ENCODE data around the gene PRIMA1. TPM values are rescaled to one million over a fixed set of nuclear protein-coding genes. Genes with fewer than 3 reads are reported as not detected.

Gene PRIMA1
- total RNA-seq (1 to 10 TPM; 1.2 to 9.8 (median 4.8) TPM), polyA plus RNA-seq (1 to 10 TPM; 3.8 to 9.9 (median 5.0) TPM)
- long read RNA-seq, donor 1: 0 reads
- long read RNA-seq, donor 2, partial matches to known transcripts: 8 of 8 reads
- long read RNA-seq, donor 2, other reads (novel, unspliced or antisense): 0 of 8 reads
- long read RNA-seq, donor 3, partial matches to known transcripts: 0 of 7 reads
- long read RNA-seq, donor 3, other reads (novel, unspliced or antisense): 5 of 7 reads
- long read RNA-seq, donor 4, partial matches to known transcripts: 0 of 1 reads
- long read RNA-seq, donor 4, other reads (novel, unspliced or antisense): 0 of 1 reads
- long read RNA-seq, donor 5, partial matches to known transcripts: 0 of 2 reads
- long read RNA-seq, donor 5, other reads (novel, unspliced or antisense): 0 of 2 reads
- long read RNA-seq, donor 6, partial matches to known transcripts: 0 of 1 reads
- long read RNA-seq, donor 6, other reads (novel, unspliced or antisense): 0 of 1 reads
- long read RNA-seq, donor 7, partial matches to known transcripts: 0 of 1 reads
- long read RNA-seq, donor 7, other reads (novel, unspliced or antisense): 0 of 1 reads
- long read RNA-seq, donor 8, partial matches to known transcripts: 0 of 2 reads
- long read RNA-seq, donor 8, other reads (novel, unspliced or antisense): 0 of 2 reads
- long read RNA-seq, donor 9, partial matches to known transcripts: 0 of 1 reads
- long read RNA-seq, donor 9, other reads (novel, unspliced or antisense): 0 of 1 reads
- long read RNA-seq, donor 10: 0 reads

- peak within 1 kb of the TSS; percentile 58 to 70 (median 68) for H3K4me3 ChIP-seq
- intact Hi-C loops (cut with DNase I; ENCODE audit: low total_unique reads): loop anchor here (10.0 kb wide), 1 partner anchor 107 kb away; no protein-coding TSS in a partner anchor
- 1 to 4% (median 2%) methylated on average over 11 to 24 of the region's 24 CpGs for WGBS, 5 donors
- no peaks in the 10 kb centered on the region for H3K36me3 ChIP-seq
- peaks cover 0 to 79% (median 11%) of the 10 kb centered on the region in 3 donors for H3K27me3 ChIP-seq
- no peak for TF ChIP-seq EP300 (IDR thresholded peaks at IDR 0.05)
- H3K4me1 ChIP-seq: peaks cover 6 to 55% (median 34%) of the 10 kb centered on the region in 4 donors
- H3K27ac ChIP-seq: peak within 1 kb of the TSS; percentile 73 to 93 (median 82)
- no peak for DNase-seq
- H3K9me3 ChIP-seq: no peaks in the 10 kb centered on the region
Observed at GRCh38 chr14:93788293-93788542, at the start of gene PRIMA1. PRIMA1 (minus strand) TSS chr14:93788485; CDS start chr14:93787718, 767 bp downstream.

GRCh38 chr14:93834699-93835371, 46.5 kb upstream of the PRIMA1 start:
- H3K27me3 ChIP-seq: peaks cover 0 to 16% (median 0%) of the 10 kb centered on the region in 3 donors
- no peak overlapping the region for H3K27ac ChIP-seq
- H3K36me3 ChIP-seq: no peaks in the 10 kb centered on the region
- intact Hi-C loops (cut with DNase I; ENCODE audit: low total_unique reads): no loop called here
- TF ChIP-seq POLR2A (IDR thresholded peaks at IDR 0.05) (no peak), POLR2AphosphoS5 (IDR thresholded peaks at IDR 0.05) (no peak), EP300 (IDR thresholded peaks at IDR 0.05) (no peak), CTCF (IDR thresholded peaks at IDR 0.05) (no peak)
- WGBS, 5 donors: 73 to 82% (median 79%) methylated on average over 5 to 9 of the region's 9 CpGs
- H3K9me3 ChIP-seq: no peaks in the 10 kb centered on the region
- H3K4me3 ChIP-seq: no peak overlapping the region
- DNase-seq: no peak
- H3K4me1 ChIP-seq: peaks cover 0 to 10% (median 4%) of the 10 kb centered on the region in 4 donors

GRCh38 chr14:93832665-93833064, 44.4 kb upstream of the PRIMA1 start:
- TF ChIP-seq POLR2A (IDR thresholded peaks at IDR 0.05) (no peak), CTCF (IDR thresholded peaks at IDR 0.05) (no peak), POLR2AphosphoS5 (IDR thresholded peaks at IDR 0.05) (no peak), EP300 (IDR thresholded peaks at IDR 0.05) (no peak)

GRCh38 chr14:93832081-93832480, 43.8 kb upstream of the PRIMA1 start:
- H3K9me3 ChIP-seq: no peaks in the 10 kb centered on the region
- 64 to 79% (median 69%) methylated on average over 3 of the region's 3 CpGs for WGBS, 5 donors
- H3K27ac ChIP-seq: no peak overlapping the region
- DNase-seq: no peak
- H3K4me1 ChIP-seq: peaks cover 0 to 10% (median 4%) of the 10 kb centered on the region in 4 donors
- H3K4me3 ChIP-seq: no peak overlapping the region
- H3K36me3 ChIP-seq: no peaks in the 10 kb centered on the region
- H3K27me3 ChIP-seq: peaks cover 0 to 16% (median 0%) of the 10 kb centered on the region in 3 donors
- TF ChIP-seq POLR2A (IDR thresholded peaks at IDR 0.05) (no peak), EP300 (IDR thresholded peaks at IDR 0.05) (no peak), POLR2AphosphoS5 (IDR thresholded peaks at IDR 0.05) (no peak)
- intact Hi-C loops (cut with DNase I; ENCODE audit: low total_unique reads): no loop called here

More at GRCh38 chr14:93832665-93833064, 44.4 kb upstream of the PRIMA1 start:
- Histone ChIP-seq H3K27me3 (peaks cover 0 to 16% (median 0%) of the 10 kb centered on the region in 3 donors), H3K27ac (no peak overlapping the region), H3K4me3 (no peak overlapping the region), H3K36me3 (no peaks in the 10 kb centered on the region), H3K4me1 (peaks cover 0 to 10% (median 4%) of the 10 kb centered on the region in 4 donors), H3K9me3 (no peaks in the 10 kb centered on the region)
- WGBS, 5 donors: 3 to 15% (median 14%) methylated on average over 3 of the region's 3 CpGs
- DNase-seq: peak; percentile 71 to 80
- intact Hi-C loops (cut with DNase I; ENCODE audit: low total_unique reads): no loop called here

All from stomach (tissue), 19 donors.